ENCODE measurements around the gene ZNF407.

DNA sequence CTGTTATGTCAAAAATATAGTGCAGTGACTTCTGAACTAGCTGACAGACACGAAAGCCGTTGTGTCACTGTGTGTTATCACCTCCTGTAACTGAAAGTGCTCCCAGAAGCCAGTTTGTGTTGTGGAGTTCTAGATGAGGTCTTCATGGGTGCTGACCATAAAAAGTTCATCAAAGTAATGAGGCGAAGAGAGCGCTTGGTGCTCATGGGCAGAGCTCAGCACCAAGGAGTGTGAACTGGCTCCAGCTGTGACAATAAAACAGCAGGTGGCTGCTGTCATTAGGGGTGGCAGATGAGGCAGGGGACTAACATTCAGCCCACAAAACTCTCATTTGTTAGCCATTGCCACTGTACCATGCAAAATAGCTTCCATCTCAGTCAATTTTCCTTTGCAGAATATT lies 151.1 kb downstream of the ZNF407 start:
- TF ChIP-seq YY1 (IDR thresholded peaks at IDR 0.05; ENCODE audit: insufficient read depth, insufficient read length): no peak
- TF ChIP-seq ZNF274 (IDR thresholded peaks at IDR 0.05; ENCODE audit: low read depth, low read length): no peak

Measured in NT2/D1 (cell line).